Keratinocyte (primary cell): ENCODE results near the gene RGS10. TPM values are rescaled to one million over a fixed set of nuclear protein-coding genes. Genes with fewer than 3 reads are reported as not detected.

Experiments
- DNase-seq: peaks from one replicate; pipeline ENCODE4 v3.0.0-alpha.2; 2011; ENCODE audit warnings: low read depth, missing footprints, low spot score
- FAIRE-seq: peaks from 2 replicates; lab custom pipeline; 2011; peaks lifted over from hg19 to GRCh38; lab: Jason Lieb, UNC
- H2AFZ ChIP-seq: 2 replicates; pipeline ENCODE4 v1.6.0; 2012; ENCODE audit warnings: low read length, control low read depth, inconsistent platforms; ENCODE audit not compliant: control insufficient read depth
- H3K27ac ChIP-seq: 2 replicates; pipeline ENCODE4 v1.5.1; 2011; ENCODE audit warnings: low read length; ENCODE audit not compliant: control insufficient read depth, insufficient read depth
- H3K27me3 ChIP-seq: 3 replicates; pipeline ENCODE4 v1.6.0; 2011; ENCODE audit warnings: low read length; ENCODE audit not compliant: control insufficient read depth, insufficient read depth; ENCODE audit errors: extremely low read depth
- H3K36me3 ChIP-seq, 2 experiments: 2 replicates in 1 of 2; 3 replicates in 1 of 2; pipeline ENCODE4 v1.5.1; 2011; ENCODE audit warnings: low read length in 2 of 2, mild to moderate bottlenecking in 1 of 2; ENCODE audit not compliant: control insufficient read depth in 2 of 2, insufficient read depth in 2 of 2; ENCODE audit errors: extremely low read depth in 1 of 2
- H3K4me1 ChIP-seq: 3 replicates; pipeline ENCODE4 v1.5.1; 2011; ENCODE audit warnings: low read length; ENCODE audit not compliant: control insufficient read depth, insufficient read depth; ENCODE audit errors: extremely low read depth
- H3K4me2 ChIP-seq: 3 replicates; pipeline ENCODE4 v1.6.0; 2011; ENCODE audit warnings: low read depth, low read length; ENCODE audit not compliant: control insufficient read depth, insufficient read depth; ENCODE audit errors: extremely low read depth
- H3K4me3 ChIP-seq, 3 experiments: fragments of 200-600 bp in 1 of 3; sonication (generic) in 1 of 3; 2 replicates in 2 of 3; 3 replicates in 1 of 3; pipeline ENCODE4 v1.5.1; 2011 to 2016; ENCODE audit warnings: low read length in 3 of 3, mild to moderate bottlenecking in 3 of 3, control low read depth in 2 of 3, inconsistent platforms in 1 of 3, low read depth in 1 of 3, mixed read lengths in 1 of 3, mixed run types in 1 of 3, moderate library complexity in 1 of 3; ENCODE audit not compliant: control insufficient read depth in 2 of 3, insufficient read depth in 2 of 3; ENCODE audit errors: extremely low read depth in 1 of 3
- H3K79me2 ChIP-seq: 2 replicates; pipeline ENCODE4 v1.6.0; 2012; ENCODE audit warnings: low read length; ENCODE audit not compliant: control insufficient read depth, insufficient read depth
- H3K9ac ChIP-seq: 3 replicates; pipeline ENCODE4 v1.6.0; 2011; ENCODE audit warnings: low read length; ENCODE audit not compliant: control insufficient read depth, insufficient read depth; ENCODE audit errors: extremely low read depth
- H3K9me1 ChIP-seq: 3 replicates; pipeline ENCODE4 v1.6.0; 2011; ENCODE audit warnings: low read length; ENCODE audit not compliant: control insufficient read depth, insufficient read depth; ENCODE audit errors: extremely low read depth
- H3K9me3 ChIP-seq: 2 replicates; pipeline ENCODE4 v1.5.1; 2012; ENCODE audit warnings: low read depth, low read length; ENCODE audit not compliant: control insufficient read depth
- H4K20me1 ChIP-seq: 3 replicates; pipeline ENCODE4 v1.6.0; 2011; ENCODE audit warnings: low read length; ENCODE audit not compliant: control insufficient read depth, insufficient read depth; ENCODE audit errors: extremely low read depth
- EZH2 ChIP-seq: IDR thresholded peaks from one replicate; pipeline ENCODE4 v1.6.1; 2012; ENCODE audit warnings: inconsistent platforms, mild to moderate bottlenecking, low read length, moderate library complexity
- dilution Hi-C: fragments of 300-500 bp; cut with MboI; formaldehyde crosslinking; loops from one replicate; pipeline ENCODE4 v1.7.0; 2020; ENCODE audit warnings: low sequenced_read_pairs; ENCODE audit not compliant: extremely low pct_ligation_motif_present
- polyA plus RNA-seq, 5 experiments: library from polyadenylated mRNA; depleted of rRNA in 3 of 5; stranded (reverse) in 3 of 5; stranded (forward) in 1 of 5; unstranded in 1 of 5; fragments of >200 nt; gene quantifications; 1 replicate in 1 of 5; 2 replicates in 3 of 5; 3 replicates in 1 of 5; pipeline versions ENCODE4 v1.2.1 to v1.2.3, GENCODE V29; 2011 to 2012; ENCODE audit warnings: missing spikeins in 2 of 5, low read depth in 1 of 5, low replicate concordance in 1 of 5
- TF ChIP-seq, protein P1 (sequence below), 3 experiments: IDR thresholded peaks in 1 of 3; conservative IDR thresholded peaks in 1 of 3; optimal IDR thresholded peaks in 1 of 3; 2 replicates in 2 of 3; 3 replicates in 1 of 3; pipeline versions ENCODE3 to v1.5.1; 2011; ENCODE audit warnings: low read length in 3 of 3, mild to moderate bottlenecking in 3 of 3, moderate library complexity in 2 of 3, control low read depth in 1 of 3, inconsistent platforms in 1 of 3; ENCODE audit not compliant: insufficient read depth in 2 of 3; ENCODE audit errors: extremely low read depth in 1 of 3

The RGS10 gene
- polyA plus RNA-seq, 1 donor (not counting 4 experiments of a cell fraction or from before 2014, with no cell fraction given), result 87.8 TPM

DNA sequence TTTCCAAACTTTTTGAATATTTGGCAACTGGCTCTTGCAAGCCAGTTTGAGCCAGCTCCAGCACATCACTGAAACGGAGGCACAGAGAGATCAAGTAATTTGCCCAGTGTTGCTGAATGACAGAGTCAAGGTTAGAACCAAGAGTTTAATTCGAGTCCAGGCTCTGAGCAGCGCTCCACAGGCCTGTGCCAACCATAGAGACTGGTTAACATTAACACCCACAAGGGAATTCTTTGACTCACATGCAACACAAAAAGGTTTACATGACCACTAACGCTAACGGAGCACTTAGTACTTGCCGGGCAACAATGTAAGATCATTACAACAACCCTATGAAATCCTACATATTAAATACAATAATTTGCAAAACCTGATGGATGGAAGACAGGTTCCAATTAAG is 1.5 kb downstream of the RGS10 start:
- peaks cover 32% of the 10 kb centered on the region for H3K4me1 ChIP-seq
- H3K9me1 ChIP-seq, result no peaks in the 10 kb centered on the region
- peaks cover 60% of the 10 kb centered on the region for H3K79me2 ChIP-seq
- peak overlapping the region; percentile 79 for H3K4me2 ChIP-seq
- H3K36me3 ChIP-seq, result peaks cover 0 to 4% of the 10 kb centered on the region in 2 experiments
- H3K9me3 ChIP-seq, result no peaks in the 10 kb centered on the region
- H3K27me3 ChIP-seq, result no peaks in the 10 kb centered on the region
- no peak for FAIRE-seq
- no peak for TF ChIP-seq EZH2
- TF ChIP-seq, protein P1, sequence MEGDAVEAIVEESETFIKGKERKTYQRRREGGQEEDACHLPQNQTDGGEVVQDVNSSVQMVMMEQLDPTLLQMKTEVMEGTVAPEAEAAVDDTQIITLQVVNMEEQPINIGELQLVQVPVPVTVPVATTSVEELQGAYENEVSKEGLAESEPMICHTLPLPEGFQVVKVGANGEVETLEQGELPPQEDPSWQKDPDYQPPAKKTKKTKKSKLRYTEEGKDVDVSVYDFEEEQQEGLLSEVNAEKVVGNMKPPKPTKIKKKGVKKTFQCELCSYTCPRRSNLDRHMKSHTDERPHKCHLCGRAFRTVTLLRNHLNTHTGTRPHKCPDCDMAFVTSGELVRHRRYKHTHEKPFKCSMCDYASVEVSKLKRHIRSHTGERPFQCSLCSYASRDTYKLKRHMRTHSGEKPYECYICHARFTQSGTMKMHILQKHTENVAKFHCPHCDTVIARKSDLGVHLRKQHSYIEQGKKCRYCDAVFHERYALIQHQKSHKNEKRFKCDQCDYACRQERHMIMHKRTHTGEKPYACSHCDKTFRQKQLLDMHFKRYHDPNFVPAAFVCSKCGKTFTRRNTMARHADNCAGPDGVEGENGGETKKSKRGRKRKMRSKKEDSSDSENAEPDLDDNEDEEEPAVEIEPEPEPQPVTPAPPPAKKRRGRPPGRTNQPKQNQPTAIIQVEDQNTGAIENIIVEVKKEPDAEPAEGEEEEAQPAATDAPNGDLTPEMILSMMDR (optimal IDR thresholded peaks at IDR 0.05 in 1 of 3, IDR thresholded peaks at IDR 0.05 in 1 of 3, conservative IDR thresholded peaks at IDR 0.05 in 1 of 3; ENCODE audit: extremely low read depth in 1 of 3, insufficient read depth in 2 of 3, low read length in 3 of 3), result no peak
- no peak for DNase-seq
- H3K4me3 ChIP-seq, result peak overlapping the region in 2 of 3 experiments; percentile 28 to 79
- dilution Hi-C loops, result no loop called here
- no peak overlapping the region for H3K9ac ChIP-seq
- no peak overlapping the region for H2AFZ ChIP-seq
- no peak overlapping the region for H3K27ac ChIP-seq
- H4K20me1 ChIP-seq, result no peaks in the 10 kb centered on the region

DNA sequence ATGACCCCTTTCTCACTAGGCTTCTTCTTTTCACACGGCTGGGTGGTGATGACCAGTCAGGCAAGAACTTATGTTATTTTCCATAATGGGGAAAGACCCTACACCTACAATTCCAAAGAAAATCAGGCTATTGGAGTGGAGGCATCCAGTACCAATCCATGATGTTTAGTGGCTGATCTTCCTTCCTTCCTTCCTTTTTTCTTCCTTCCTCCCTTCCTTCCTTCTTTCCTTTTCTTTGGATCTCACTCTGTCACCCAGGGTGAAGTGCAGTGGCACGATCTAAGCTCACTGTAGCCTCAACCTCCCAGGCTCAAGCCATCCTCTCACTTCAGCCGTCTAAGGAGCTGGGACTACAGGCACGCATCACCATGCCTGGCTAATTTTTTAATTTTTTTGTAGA is 2.5 kb downstream of the RGS10 start:
- peaks cover 39% of the 10 kb centered on the region for H3K4me1 ChIP-seq
- no peak for TF ChIP-seq EZH2
- TF ChIP-seq, protein P1 (optimal IDR thresholded peaks at IDR 0.05 in 1 of 3, IDR thresholded peaks at IDR 0.05 in 1 of 3, conservative IDR thresholded peaks at IDR 0.05 in 1 of 3; ENCODE audit: extremely low read depth in 1 of 3, insufficient read depth in 2 of 3, low read length in 3 of 3), result no peak
- no peak overlapping the region for H2AFZ ChIP-seq
- FAIRE-seq (no peak), DNase-seq (no peak)
- H3K79me2 ChIP-seq, result peaks cover 70% of the 10 kb centered on the region
- H3K27me3 ChIP-seq, result no peaks in the 10 kb centered on the region
- no peak overlapping the region for H3K9ac ChIP-seq
- H3K9me1 ChIP-seq, result no peaks in the 10 kb centered on the region
- no peak overlapping the region for H3K4me2 ChIP-seq
- no peaks in the 10 kb centered on the region for H4K20me1 ChIP-seq
- H3K9me3 ChIP-seq, result no peaks in the 10 kb centered on the region
- H3K4me3 ChIP-seq, result no peak overlapping the region
- H3K36me3 ChIP-seq, result peaks cover 0 to 4% of the 10 kb centered on the region in 2 experiments
- dilution Hi-C loops, result no loop called here
- H3K27ac ChIP-seq, result no peak overlapping the region
